GM15510 (cell line): Measurements from ENCODE around the gene DENND4C.

Experiments used
- POLR2A ChIP-seq: IDR thresholded peaks from 3 replicates; pipeline ENCODE4 v1.6.1; 2011; ENCODE audit warnings: borderline replicate concordance; ENCODE audit not compliant: insufficient read length; ENCODE audit errors: extremely low read depth

The DENND4C gene

DNA sequence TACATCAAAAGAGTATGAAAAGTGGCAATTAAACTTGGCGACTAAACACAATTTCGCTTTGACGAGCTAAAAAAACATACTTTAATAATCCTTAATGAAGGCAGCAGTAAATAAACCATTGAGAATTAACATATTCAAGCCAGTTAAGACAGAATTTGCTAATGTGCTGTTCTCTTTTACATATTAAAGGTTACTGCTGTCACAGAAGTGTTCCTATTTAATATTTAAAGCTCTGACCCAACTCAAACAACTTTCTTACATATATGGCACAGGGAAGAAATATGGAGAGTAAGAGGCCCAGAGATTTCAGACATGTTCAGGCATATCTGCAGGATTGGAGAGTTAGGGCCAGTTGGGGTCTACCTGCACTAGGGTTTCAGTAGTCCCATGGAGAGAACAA is 16.7 kb upstream of the DENND4C start:
- no peak for TF ChIP-seq POLR2A

DNA sequence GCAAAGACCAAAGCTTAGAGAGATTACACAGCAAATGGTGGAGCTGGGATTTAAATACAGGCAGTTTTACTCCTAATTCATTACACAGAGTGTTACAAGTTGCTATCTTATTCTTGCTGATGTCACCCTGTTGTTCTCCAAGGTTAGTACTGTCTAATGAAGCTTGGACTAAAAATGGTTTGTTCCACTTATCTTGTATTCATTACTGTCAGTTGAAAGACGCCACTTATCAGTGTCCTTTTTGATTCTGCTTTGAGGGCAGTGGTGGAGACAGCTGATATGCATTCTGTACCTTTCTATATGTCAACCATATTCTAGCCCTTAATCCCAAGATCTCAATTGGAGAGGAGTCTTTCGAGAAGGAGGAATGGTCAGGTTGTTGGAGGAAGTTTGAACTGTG is 14.0 kb upstream of the DENND4C start:
- TF ChIP-seq POLR2A, result no peak

DNA sequence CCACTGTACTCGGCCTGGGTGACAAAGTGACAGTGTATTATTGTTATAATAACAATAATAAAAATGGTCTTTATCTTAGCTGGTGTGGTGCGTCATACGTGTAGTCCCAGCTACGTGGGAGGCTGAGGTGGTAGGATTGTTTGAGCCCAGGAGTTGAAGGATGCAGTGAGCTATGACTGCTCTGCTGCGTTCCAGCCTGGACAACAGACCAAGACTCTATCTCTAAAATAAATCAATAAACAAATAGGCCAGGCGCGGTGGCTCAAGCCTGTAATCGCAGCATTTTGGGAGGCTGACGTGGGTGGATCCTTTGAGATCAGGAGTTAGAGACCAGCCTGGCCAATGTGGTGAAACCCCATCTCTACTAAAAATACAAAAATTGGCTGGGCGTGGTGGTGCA is 9.2 kb upstream of the DENND4C start:
- no peak for TF ChIP-seq POLR2A

DNA sequence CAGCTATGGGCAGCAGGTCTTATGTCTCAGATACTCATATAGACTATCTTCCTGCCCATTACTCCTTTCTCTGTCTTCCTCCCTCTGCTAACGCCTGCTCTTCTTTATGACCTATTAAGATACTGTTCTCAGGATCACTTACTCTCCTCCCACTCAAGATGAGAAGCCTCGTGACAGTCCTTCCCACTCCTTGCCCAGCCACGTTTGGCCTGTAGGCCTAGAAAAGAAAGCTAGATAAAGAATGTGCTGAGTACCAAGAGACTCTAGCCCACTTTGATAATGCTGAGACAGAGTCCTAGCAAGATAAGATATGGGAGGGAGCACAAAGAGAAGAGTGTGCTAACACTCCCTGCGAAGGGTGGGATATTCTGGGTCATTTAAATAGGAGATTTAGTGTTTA is 6.8 kb upstream of the DENND4C start:
- TF ChIP-seq POLR2A, result no peak

DNA sequence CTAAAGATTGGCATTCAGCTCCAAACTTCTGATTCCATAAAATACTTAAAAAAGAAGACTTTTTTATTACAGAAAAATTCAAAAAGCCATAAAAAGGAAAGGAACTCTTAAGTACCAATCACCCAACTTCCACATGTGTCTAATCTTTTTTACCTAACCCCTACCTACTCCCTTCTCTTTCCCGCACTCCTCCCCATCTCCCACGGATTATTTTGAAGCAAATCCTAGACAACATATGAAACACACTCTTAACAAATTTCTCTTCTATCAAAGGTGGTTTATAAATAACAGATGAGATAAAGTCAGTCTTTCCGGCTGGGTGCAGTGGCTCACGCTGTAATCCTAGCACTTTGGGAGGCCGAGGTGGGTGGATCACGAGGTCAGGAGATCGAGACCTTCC is 5.9 kb upstream of the DENND4C start:
- no peak for TF ChIP-seq POLR2A

DNA sequence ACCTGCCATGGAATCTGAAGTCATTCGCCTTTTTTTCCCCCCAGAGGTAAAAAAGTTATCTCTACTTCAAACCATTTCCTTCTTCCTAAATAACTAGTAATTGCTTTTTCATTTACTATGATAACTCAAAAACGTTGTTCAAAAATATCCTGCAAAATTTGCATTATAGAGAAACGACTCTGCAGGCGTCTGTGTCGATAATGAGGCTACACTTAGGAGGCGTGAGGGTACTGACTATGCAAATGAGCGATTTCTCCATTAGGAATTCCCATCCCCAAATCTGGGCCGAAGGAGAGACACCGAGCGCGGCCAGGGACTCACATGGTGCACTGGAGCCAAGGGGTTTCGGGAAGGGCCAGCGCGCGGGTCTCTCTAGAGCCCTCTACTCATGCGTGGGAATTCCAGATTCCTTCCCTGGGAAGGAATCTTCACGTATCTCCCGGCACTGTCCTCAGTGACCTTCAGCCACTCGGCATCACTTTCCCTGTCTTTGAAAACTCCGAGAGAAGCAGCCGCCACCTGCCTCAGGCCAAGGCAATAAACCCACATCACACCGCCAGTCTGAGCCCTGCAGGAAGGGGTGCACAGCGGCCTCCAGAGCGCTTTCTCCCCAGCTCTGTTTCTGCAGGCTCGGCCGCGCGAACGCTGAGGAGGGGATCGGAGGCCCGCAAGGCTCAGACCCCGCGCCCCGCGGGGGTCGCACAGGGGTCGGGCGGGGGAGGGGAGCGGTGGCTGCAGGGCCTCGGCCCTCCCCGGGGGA is 718 bp upstream of the DENND4C start:
- no peak for TF ChIP-seq POLR2A

DNA sequence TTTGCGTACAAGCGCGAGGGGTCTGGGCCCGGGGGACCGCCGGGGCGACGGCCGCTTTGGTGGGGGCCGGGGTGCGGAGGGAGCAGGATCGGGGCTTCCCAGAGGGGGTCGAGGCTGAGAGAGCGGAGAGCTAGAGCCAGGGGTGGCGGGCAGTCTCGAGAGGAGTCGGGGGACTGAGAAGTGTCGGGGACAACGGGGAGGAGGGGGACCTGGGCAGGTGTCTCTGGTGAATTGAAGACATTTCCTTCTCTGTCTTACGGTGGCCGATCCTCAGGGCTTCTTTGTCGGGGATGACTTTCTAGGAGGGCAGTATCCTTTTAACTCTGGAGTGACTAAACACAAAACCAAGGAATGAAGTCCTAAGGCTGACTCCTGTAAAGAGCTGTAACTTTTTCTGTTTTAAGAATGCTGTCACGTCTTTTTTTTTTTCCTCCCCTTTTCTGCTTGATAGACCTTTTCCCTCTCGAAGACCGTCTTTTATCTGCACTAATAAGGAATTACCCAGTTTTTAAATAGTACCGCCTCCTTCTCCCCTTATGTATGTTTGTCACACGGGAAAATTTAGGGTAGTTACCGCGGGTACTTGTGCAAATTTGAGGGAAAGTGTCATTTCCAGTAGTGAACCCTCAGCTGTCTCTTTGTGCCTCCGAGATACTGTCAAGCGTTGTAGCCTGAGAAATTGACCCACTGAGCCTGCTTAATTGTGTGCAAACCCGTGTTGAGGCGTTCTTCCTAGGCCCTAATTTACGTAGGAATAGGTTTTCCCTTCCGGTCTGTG is 822 bp downstream of the DENND4C start:
- TF ChIP-seq POLR2A, result no peak

DNA sequence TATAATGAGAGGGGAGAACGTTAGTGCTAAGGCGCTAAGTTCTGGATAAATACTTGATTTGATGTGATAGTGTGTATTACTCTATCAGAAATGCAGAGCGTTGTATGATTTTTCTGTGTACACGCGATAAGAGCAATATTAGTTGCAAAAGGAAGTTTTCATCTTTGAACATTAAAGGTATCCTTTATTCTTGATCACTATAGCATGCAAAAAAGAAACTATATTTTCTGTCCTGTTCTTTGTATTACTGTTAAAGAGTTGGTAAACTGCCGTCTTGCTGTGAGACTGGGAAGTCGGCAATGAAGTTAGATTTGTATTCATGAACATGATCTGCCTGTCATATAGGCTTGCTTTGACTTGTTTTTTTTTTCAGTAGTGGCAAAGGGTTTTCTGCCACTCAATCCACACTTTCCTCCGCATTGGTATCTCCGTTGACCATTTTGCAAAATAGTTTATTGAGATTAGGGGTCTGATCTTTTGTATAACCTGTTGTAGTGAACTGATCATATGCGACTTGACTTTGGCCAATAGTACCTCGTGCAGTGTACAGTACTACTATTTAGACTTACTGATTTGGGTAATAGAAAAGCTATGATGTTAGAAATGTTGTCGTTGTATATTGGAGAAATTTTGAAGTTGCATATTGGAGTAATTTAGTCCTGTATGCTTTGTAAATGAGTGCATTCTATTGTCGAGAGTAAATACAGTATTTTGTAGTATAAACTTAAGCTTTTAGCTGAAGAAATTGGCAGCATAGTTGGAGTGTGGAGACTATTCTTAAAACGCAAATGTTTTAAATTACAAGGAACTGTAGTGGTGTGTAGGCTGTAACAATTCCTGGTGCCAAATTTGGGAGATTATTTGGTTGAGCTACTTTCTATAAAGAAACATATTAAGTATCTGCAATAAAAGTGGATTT is 1.7 kb downstream of the DENND4C start:
- TF ChIP-seq POLR2A, result no peak

DNA sequence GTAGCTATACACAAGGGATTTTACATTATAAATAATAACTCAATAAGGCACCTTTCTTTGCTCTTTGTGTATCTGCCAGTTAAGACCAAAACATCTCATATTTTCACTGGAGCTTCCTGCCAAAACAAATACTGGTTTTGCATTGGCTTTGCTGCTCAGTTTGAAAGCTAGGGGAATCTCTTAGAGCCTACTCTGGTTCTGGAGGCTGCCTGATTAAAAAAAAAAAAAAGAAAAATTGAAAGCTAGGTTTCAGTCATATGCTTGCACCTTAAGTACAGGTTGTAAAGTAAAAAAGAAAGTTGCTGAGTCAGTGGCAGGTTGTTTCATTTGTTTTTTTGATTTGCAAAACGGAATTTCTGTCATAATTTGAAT is 2.3 kb downstream of the DENND4C start:
- TF ChIP-seq POLR2A, result no peak

DNA sequence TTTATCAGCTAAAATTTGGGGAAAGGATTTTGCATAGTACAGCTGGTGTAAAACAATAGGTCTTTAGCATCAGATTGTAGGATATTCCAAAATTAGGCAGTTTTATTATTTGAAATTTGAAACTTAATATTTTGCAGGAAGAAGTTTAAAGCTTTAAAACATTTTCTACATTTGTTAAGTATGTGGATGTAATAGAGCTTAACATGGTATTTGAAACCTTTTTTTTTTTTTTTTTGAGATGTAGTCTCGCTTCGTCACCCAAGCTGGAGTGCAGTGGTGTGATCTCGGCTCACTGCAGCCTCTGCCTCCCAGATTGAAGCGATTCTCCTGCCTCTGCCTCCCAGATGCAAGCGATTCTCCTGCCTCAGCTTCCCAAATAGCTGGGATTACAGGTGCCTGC is 2.9 kb downstream of the DENND4C start:
- no peak for TF ChIP-seq POLR2A

DNA sequence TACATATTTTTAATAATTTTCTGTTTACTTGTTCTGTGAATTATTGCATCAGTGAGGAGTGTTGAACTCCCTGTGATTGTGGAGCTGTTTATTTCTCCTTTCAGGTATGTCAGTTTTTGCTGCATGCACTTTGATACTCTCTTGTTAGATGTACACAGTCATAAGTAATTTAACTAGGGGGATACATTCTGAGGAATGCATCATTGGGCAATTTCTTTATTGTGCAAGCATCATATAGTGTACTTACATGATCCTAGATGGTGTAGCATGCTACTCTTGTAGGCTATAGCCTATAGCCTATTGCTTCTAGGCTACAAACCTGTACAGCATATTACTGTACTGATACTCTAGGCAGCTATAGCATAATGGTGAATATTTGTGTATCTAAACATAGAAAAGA is 9.5 kb downstream of the DENND4C start:
- TF ChIP-seq POLR2A, result no peak

DNA sequence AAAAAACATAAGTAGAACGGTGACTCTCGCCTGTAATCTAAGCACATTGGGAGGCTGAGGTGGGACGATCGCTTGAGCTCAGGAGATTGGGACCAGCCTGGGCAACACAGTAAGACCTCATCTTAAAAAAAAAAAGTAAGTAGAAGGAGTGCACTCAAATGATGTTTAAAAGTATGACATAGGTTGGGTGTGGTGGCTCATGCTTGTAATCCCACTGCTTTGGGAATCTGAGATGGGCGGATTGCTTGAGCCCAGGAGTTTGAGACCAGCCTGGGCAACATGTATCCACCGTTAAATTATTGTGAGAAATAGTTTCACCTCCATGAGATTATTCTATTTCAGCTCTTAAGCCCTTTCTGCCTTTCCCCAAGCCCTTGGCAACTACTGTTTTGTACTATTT is 11.2 kb downstream of the DENND4C start:
- TF ChIP-seq POLR2A, result no peak

DNA sequence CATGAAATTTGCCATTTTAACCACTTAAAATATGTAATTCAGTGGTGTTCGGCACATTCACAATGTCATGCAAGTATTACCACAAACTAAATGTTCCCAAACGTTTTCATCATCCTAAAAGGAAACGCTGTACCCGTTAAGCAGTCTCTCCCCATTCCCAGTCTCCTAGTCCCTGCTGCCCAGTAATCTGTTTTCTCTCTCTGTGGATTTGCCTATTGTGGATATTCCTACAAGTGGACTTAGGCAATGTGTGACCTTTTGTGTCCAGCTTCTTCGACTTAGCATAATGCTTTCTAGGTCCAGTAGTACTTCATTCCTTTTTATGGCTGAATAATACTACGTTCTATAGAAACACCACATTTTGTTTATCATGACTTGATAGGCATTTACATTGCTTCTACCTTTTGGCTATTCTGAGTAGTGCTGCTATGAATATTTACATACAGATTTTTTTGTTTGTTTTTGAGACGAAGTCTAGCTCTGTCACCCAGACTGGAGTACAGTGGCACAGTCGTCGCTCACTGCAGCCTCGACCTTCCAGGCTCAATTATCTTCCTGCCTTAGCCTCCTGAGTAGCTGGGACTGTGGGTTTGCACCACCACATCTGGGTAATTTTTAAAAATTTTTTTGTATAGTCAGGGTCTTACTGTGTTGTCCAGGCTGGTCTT is 13.0 kb downstream of the DENND4C start:
- no peak for TF ChIP-seq POLR2A

DNA sequence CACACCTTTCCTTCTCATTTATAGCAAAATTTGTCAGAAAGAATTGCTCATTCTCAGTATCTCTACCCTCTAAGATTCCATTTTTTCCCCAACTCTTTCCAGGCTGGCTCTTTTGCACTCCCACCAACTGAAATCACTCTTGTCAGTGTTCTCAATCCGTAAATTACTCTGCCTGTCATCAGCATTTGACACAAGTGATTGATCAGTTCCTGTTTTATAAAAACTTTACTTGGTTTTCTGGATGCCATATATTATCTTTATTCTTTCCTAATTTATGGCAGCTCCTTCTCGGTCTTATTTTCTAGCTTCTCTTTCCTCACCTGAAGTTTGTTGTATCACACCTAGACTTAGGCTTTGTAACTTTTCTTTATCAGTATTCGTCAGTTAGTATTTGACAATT is 16.4 kb downstream of the DENND4C start:
- TF ChIP-seq POLR2A, result no peak

DNA sequence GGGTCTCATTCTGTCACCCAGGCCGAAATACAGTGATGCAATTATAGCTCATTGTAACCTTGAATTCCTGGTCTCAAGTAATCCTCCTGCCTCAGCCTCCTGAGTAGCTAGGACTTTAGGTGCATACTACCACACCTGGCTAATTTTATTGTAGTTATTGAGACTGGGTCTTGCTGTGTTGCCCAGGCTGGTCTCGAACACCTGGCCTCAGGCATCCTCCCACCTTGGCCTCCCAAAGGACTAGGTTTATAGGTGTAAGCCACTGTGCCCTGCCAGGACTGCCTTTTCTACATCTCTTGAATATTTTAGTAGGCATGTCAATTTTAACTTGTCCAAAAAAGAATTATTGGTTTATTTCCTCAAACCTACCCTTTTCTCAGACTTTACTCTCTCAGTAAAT is 16.9 kb downstream of the DENND4C start:
- TF ChIP-seq POLR2A, result no peak
